ENCODE measurements around the gene EFNB1.

DNA sequence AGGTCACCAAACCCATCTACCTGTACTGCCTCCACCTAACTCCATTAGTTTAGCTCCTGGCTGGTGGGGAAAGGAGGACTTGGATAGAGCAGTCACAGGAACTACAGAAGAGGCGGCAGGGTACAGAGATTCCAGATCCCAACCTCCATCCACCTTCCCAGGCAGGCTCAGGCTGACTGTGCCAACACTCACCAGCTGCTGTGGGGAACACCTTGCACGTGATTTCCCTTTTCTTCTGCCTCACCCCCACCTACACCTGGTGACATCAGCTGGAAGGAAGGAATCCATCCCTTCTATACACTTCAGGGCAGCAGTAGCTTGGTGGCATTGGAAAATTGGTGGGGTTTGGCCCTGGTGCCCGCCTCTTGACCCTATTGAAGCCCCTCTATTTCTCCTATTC is 41.5 kb downstream of the EFNB1 start:
- TF ChIP-seq, protein P1, sequence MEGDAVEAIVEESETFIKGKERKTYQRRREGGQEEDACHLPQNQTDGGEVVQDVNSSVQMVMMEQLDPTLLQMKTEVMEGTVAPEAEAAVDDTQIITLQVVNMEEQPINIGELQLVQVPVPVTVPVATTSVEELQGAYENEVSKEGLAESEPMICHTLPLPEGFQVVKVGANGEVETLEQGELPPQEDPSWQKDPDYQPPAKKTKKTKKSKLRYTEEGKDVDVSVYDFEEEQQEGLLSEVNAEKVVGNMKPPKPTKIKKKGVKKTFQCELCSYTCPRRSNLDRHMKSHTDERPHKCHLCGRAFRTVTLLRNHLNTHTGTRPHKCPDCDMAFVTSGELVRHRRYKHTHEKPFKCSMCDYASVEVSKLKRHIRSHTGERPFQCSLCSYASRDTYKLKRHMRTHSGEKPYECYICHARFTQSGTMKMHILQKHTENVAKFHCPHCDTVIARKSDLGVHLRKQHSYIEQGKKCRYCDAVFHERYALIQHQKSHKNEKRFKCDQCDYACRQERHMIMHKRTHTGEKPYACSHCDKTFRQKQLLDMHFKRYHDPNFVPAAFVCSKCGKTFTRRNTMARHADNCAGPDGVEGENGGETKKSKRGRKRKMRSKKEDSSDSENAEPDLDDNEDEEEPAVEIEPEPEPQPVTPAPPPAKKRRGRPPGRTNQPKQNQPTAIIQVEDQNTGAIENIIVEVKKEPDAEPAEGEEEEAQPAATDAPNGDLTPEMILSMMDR (IDR thresholded peaks at IDR 0.05) = no peak
- TF ChIP-seq POLR2A (IDR thresholded peaks at IDR 0.05) (no peak), POLR2AphosphoS5 (IDR thresholded peaks at IDR 0.05; ENCODE audit: insufficient read depth in 1 of 2, low read depth in 1 of 2) (no peak)
